ENCODE results near the gene PCDH15. TPM values are rescaled to one million over a fixed set of nuclear protein-coding genes. Genes with fewer than 3 reads are reported as not detected.

PCDH15 gene
- total RNA-seq, 1 donor from 2014 or later: 0.64 TPM

GRCh38 chr10:54722075-54722474 is 79.0 kb downstream of the PCDH15 start:
- TF ChIP-seq CTCF (IDR thresholded peaks at IDR 0.05; ENCODE audit: partially characterized antibody, unreplicated experiment): no peak
- Mint-ChIP-seq H3K4me3 (ENCODE audit: unreplicated experiment) (no peak overlapping the region), H3K36me3 (ENCODE audit: unreplicated experiment) (no peaks in the 10 kb centered on the region)

GRCh38 chr10:54710918-54711317 is 90.1 kb downstream of the PCDH15 start:
- Mint-ChIP-seq H3K4me1 (ENCODE audit: low read depth, unreplicated experiment) (no peaks in the 10 kb centered on the region), H3K27me3 (ENCODE audit: unreplicated experiment) (no peaks in the 10 kb centered on the region), H3K27ac (ENCODE audit: unreplicated experiment) (no peak overlapping the region), H3K4me3 (ENCODE audit: unreplicated experiment) (no peak overlapping the region), H3K36me3 (ENCODE audit: unreplicated experiment) (no peaks in the 10 kb centered on the region), H3K9me3 (ENCODE audit: unreplicated experiment) (no peaks in the 10 kb centered on the region)
- TF ChIP-seq CTCF (IDR thresholded peaks at IDR 0.05; ENCODE audit: partially characterized antibody, unreplicated experiment): no peak
- no peak for DNase-seq

More at GRCh38 chr10:54722075-54722474, 79.0 kb downstream of the PCDH15 start:
- no peaks in the 10 kb centered on the region for H3K4me1 Mint-ChIP-seq (ENCODE audit: low read depth, unreplicated experiment)
- no peak overlapping the region for H3K27ac Mint-ChIP-seq (ENCODE audit: unreplicated experiment)
- DNase-seq: no peak
- H3K9me3 Mint-ChIP-seq (ENCODE audit: unreplicated experiment): no peaks in the 10 kb centered on the region
- no peaks in the 10 kb centered on the region for H3K27me3 Mint-ChIP-seq (ENCODE audit: unreplicated experiment)

GRCh38 chr10:54708591-54708990 is 92.4 kb downstream of the PCDH15 start:
- no peaks in the 10 kb centered on the region for H3K9me3 Mint-ChIP-seq (ENCODE audit: unreplicated experiment)

GRCh38 chr10:54708021-54708420 is 93.0 kb downstream of the PCDH15 start:
- no peaks in the 10 kb centered on the region for H3K9me3 Mint-ChIP-seq (ENCODE audit: unreplicated experiment)
- no peaks in the 10 kb centered on the region for H3K4me1 Mint-ChIP-seq (ENCODE audit: low read depth, unreplicated experiment)
- H3K4me3 Mint-ChIP-seq (ENCODE audit: unreplicated experiment): no peak overlapping the region
- no peak for TF ChIP-seq CTCF (IDR thresholded peaks at IDR 0.05; ENCODE audit: partially characterized antibody, unreplicated experiment)
- DNase-seq: no peak
- no peaks in the 10 kb centered on the region for H3K27me3 Mint-ChIP-seq (ENCODE audit: unreplicated experiment)
- peaks cover 5% of the 10 kb centered on the region for H3K36me3 Mint-ChIP-seq (ENCODE audit: unreplicated experiment)
- no peak overlapping the region for H3K27ac Mint-ChIP-seq (ENCODE audit: unreplicated experiment)

More at GRCh38 chr10:54708591-54708990, 92.4 kb downstream of the PCDH15 start:
- Mint-ChIP-seq H3K4me3 (ENCODE audit: unreplicated experiment) (no peak overlapping the region), H3K36me3 (ENCODE audit: unreplicated experiment) (no peaks in the 10 kb centered on the region), H3K27me3 (ENCODE audit: unreplicated experiment) (no peaks in the 10 kb centered on the region), H3K4me1 (ENCODE audit: low read depth, unreplicated experiment) (no peaks in the 10 kb centered on the region), H3K27ac (ENCODE audit: unreplicated experiment) (no peak overlapping the region)
- TF ChIP-seq CTCF (IDR thresholded peaks at IDR 0.05; ENCODE audit: partially characterized antibody, unreplicated experiment): no peak
- no peak for DNase-seq

GRCh38 chr10:54702583-54703485 is 98.2 kb downstream of the PCDH15 start:
- Mint-ChIP-seq H3K27me3 (ENCODE audit: unreplicated experiment) (no peaks in the 10 kb centered on the region), H3K9me3 (ENCODE audit: unreplicated experiment) (no peaks in the 10 kb centered on the region), H3K27ac (ENCODE audit: unreplicated experiment) (no peak overlapping the region), H3K4me3 (ENCODE audit: unreplicated experiment) (no peak overlapping the region), H3K36me3 (ENCODE audit: unreplicated experiment) (peaks cover 5% of the 10 kb centered on the region), H3K4me1 (ENCODE audit: low read depth, unreplicated experiment) (no peaks in the 10 kb centered on the region)
- no peak for DNase-seq
- TF ChIP-seq CTCF (IDR thresholded peaks at IDR 0.05; ENCODE audit: partially characterized antibody, unreplicated experiment): no peak
